ENCODE measurements around the gene PDE8B.

The PDE8B gene

DNA sequence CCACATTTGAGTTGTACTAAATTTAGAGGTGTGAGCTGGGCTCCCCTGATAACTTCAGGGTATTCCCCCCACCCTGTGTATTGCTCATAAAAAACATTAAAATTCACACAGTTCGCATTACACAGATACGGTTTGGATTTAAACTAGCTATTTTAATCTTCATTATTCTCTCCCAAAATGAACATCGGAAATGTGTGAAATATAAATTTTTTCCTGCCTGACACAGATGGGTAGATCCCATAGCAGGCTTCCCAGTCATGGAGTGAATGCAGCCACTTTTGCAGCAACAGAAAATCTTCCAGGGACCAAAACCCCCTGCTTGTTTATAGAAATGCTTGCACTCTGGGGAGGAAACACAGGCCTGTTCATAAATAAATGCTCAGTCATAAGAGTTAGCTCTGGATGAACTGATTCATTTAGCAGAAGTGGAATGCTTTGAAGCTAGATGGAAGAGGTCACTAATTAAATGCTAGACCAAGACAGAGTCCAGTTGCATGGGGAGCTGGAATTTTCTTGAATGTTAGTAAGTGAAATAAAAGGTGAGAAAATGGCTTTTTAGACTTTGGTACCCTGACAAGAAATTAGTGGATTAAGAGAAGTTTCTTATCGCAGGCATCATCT is 115.6 kb downstream of the PDE8B start:
- DNase-seq (ENCODE audit: low read depth) = no peak

DNA sequence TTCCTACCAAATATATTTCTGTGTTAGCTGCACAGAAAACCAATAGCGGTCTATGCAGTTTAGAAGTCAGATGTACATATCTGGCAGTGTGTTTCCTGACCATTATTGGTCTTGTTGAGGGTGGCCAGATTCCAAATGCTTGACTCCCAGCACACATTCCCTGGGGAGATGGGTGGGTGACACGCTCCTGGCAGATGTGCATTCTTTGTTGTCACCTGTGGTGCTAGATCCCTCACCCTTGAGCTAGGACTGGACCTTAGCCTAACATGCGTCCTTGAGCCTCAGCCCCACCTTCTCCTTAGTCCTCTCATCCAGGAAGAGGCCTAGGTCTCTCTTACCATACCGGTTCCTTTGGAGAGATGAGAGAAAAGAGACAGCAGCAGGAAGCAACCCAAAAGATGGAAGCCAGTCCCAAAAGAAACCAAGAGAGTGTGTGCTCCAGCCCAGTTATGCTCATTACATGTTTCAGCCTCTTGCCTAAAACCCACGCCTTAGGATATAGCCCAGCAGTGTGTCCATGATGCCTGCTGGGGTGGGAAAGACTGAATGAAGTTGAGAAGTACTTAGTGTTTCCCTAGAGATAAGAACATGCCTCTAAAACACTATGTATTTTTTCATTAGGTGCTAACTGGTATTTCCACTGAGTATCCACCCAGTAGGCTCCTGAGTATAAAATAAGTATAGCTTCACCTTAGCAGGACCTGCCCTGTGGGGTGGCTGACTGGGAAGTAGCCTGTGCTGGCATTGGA is 116.7 kb downstream of the PDE8B start:
- no peak for DNase-seq (ENCODE audit: low read depth)

DNA sequence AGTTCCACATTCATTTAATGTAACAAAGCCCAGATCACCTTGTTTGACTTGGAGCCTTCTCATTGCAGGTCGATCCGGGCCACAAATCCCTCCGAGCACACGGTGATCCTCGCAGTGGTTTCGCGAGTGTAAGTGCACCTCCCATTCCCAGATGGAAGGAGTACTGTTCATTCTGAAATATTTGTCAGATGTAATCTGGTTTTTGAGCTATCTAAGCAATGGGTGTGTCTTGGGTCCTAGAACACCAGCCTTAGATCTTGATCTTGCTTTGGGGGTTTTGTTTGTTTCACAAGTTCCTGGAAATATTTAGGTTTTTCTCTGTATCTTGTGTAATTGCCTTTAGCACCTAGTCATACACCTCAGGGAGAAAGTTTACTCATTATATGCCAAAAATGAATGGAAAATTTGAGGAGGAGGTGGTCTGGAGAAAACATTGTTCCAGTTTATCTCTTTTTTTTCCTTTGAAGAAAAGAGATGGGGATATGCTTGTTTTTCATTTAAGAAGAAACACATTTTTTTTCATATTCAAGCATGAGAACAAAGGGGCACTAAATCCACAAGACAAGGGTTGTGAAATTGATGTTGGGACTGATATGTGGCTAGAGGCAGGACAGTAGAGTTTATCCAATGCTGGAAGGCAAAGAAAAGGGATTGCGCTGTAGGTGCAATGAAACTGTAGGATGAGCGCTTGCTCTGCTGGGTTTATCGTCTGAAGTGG is 118.6 kb downstream of the PDE8B start:
- DNase-seq (ENCODE audit: low read depth) = no peak

DNA sequence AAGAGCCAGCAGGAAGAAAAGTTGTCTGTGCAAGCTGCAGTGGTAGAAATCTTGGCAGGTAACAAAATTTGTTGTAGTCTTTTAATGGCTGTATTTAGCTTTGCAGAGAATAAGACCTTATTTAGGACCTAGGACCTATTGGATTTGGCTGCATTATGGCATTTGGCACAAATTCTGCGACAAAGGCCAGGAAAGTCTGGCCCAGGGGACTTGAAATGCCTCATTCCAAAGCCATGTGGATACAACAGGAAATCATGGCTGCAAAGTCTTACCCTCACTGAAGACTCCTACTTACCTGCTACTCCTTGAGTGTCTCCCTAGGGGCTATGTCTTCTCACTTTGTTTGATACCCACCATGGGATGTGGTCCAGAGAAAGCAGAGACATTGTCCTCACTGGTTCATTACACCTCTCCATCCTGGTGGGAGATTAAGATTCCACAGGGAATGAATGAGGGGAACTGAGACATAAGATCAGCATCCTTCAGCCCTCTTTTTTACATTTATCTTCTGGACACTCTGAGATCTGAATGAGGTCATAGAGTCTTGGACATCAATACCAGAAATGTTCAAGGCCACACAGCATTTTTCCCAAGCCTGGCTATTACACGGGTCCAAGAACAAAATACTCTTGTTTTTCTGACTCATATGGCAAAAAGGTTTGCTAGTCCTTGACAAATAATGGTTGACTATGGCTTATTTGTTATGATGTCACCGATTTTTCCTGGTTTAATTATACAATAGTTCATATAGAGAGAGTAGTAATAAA is 119.4 kb downstream of the PDE8B start:
- DNase-seq (ENCODE audit: low read depth) = peak; percentile 36

DNA sequence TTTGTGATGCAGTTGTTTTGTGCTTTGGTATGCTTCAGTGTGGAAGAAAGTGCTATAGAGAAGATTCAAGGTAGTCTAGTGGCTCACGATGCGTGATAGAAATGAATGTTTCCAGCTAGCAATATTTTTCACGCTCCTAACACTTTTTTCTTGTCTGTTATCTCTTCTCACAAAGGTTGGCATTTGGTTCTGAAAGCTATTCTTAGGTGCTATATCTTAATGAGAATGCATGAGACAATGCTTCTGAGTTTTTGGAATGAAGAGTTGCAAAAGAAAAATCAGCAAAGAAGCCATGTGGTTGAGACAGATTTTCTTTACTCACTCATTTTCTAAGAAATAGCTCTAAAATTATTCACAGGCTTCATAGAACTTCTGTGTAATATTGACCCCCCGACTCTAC is 122.6 kb downstream of the PDE8B start:
- no peak for DNase-seq (ENCODE audit: low read depth)

DNA sequence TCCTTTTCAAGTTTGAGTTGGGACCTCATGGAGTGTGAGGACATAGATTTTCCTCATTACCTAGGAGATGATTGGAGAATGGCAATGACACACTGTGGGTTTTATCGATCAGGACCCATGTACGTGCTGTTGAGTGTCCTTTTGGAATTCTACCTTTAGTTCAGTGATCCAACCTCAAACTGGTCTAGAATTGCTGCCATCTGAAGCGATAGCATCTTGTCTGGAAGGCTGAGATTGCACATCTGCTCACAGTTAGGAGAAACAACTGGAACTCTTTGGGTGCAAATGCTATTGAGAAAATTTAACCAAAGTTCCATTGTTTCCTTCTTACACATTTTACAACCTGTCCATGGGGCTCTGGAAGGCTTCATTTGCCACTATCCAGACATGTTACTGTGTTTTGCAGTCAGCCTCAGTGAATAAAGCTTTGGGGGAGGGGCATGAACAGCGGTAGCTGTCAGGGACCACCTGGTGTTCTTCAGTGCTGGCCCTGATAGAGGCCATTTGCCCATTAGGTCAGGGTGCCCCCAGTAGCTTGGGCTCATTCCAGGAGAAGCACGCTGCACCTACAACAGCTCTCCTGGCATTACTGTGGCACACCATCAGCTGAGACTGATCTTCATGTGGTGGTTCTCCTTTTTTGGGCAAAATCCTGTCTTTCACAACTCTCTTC is 123.1 kb downstream of the PDE8B start:
- DNase-seq (ENCODE audit: low read depth) = no peak

DNA sequence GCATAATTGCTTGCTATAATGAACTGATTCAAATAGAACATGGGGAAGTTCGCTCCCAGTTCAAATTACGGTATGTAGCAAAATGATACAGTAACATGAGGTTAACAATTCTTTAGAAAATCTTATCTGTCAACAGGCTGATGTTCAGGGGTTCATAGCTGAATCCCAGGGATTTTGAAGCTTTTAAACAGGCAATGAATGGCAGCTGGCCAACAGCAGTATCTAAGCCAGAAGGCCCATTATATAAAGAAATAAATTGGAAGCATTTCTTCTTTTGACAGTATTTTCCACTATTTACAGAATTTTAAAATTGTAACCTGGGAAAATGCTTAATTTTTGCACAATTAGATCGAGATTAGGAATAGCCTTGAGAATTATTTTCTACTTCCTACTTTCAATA is 126.8 kb downstream of the PDE8B start:
- no peak for DNase-seq (ENCODE audit: low read depth)

DNA sequence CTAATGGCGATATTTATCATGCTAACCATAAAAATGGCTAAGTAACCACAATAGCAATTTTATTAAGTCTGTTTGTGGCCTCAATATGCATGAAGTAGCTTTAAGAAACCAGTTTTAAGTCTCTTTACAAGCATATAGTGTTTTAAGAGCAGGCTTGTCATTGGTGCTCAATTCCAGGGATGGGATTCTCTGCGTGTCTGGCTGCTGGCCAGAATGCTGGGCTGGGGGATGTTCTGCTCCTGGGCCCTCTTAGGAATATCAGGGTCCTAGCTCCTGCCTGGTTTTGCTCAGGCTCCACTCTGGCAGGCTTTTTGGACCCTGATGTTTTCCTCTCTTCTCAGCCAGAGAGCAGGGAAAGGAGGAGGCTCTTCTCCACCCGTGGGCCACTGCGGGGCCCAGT is 127.2 kb downstream of the PDE8B start:
- no peak for DNase-seq (ENCODE audit: low read depth)

DNA sequence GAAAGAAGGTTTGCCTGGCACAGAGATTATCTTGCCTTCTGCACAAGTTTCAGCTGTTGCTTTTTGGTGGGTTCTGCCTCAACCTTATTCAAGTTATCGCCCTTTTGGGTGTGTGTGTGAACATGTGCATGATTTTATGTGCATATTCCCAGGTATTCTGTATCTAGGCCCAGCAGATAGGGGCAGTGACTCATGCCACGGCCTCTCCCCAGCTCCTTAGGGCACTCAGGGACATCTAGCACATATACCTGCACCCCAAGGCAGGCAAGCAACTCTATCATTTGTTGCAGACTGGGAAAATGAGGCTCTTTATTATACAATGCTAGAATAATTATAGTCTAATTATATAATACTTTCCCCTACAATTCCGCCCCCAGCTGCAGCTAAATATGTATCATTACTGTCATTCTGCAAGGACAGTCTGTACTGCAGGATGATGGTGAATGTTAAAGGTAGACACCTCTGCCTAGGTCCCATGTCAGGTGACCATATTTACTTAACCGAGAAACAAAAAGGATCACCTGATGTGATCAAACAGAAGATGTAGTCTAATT is 128.9 kb downstream of the PDE8B start:
- DNase-seq (ENCODE audit: low read depth) = no peak

DNA sequence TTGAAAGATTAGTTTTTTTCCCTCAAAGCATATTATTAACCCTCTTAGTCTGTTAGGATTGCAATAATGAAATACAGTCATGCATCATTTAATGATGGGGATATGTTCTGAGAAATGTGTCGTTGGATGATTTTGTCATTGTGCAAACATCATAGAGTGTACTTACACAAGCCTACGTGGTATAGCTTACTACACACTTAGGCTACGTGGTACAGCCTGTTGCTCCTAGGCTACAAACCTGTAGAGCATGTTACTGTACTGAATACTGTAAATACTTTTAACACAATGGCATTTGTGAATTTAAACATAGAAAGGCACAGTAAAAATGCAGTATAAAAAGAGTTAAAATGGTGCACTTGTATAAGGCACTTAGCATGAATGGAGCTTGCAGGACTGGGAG is 132.7 kb downstream of the PDE8B start:
- no peak for DNase-seq (ENCODE audit: low read depth)

DNA sequence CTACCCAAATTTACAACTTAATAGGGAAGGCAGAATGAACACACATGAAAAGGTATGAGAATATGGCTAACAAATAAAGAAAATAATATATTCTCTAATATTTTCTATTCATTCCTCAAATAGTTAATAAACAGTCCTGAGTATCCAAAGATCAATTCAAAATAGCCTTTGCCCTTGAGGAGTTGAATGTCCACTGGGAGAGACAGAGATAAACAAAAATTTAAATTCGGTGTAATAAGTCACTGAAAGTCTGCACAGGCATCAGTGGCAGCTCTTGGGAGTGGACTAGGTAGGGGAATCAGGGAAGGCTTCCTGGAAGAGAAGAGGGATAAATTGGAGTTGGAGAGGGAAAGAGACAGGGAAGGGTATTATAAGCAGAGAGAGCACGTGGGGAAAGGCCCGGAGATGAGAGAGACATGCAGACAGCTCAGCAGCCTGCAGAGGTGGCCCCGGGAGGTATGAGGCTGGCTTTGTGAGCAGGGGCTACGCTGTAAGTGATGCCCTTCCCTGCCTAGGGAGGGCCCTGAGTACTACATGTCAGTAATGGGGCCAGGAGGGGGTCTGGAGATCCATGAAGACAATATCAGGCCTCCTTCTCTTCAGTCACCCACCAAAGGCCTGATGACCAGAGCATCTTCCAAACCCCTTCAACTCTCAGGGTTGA is 137.1 kb downstream of the PDE8B start:
- DNase-seq (ENCODE audit: low read depth) = no peak

DNA sequence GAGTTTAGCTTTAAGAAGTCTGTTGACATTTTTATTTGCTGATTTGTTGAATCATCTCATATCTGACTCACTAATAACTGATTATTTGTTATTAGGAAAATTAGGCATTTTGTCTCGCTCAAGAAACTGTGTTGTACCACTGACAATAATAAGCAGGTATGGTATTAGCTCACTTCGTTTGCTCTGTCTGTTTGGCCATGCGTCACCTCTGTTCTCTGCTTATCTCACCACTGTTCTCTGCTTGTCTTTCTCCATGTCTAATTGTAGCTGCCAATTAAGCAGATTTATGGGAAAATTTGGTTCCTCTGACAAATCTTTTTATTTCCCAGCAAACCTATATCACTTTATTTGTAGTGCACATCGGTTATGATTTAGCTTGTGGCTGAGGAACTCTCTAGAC is 142.8 kb downstream of the PDE8B start:
- no peak for DNase-seq (ENCODE audit: low read depth)

DNA sequence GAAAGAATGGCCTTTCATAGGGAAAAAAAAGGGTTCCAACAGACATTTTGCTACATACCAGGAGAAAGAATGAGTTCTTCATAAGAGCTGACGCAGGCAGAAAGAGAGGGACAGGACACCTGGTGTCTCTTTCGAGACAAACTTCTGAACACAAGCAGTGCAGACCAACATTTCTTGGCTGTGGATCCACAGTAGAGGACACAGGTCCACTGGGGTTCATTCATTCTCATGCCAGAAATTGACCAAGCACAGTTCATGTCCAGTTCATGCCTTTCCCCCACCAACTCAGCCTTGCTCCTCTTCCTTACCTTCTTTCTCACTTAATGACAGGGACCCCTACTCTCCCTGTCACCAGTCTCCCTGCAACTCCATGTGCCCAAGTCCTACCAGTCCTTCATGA is 144.0 kb downstream of the PDE8B start:
- DNase-seq (ENCODE audit: low read depth) = no peak

DNA sequence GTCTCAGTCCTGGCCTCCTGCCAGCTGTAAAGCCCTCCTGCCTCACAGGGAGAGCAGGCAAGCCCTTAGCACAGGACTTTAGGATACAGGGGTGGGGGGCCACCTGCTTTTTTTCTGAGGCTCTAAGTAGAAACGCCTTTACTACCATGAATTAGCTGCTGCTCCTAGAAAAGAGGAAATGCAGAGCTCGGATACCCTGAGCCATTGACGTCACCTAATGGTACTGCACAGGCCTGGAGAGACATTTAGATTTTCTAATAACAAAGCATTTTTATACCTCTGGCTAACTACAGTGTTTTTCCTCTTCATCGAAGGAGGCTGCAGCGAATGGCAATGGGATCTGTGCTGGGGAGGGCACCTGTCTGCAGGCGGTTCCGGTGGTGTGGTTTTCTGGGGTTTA is 144.6 kb downstream of the PDE8B start:
- DNase-seq (ENCODE audit: low read depth) = no peak

DNA sequence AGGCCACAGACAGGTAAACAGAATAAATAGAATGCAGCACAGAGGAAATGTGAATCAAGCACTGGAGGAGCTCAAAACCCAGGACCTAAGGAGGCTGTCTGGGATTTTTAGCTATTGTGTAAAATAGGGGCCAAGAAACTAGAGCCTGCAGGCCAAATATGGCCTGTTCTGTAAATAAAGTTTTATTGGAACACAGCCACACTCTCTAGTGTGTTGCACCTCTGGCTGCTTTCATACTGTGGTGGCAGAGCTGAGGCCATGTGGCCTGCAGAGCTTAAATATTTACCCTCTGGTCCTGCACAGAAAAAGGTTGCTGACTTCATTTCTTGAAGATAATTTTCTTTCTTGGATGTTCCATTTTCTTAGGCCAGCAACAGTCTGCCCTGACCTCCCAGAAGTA is 145.3 kb downstream of the PDE8B start:
- no peak for DNase-seq (ENCODE audit: low read depth)

DNA sequence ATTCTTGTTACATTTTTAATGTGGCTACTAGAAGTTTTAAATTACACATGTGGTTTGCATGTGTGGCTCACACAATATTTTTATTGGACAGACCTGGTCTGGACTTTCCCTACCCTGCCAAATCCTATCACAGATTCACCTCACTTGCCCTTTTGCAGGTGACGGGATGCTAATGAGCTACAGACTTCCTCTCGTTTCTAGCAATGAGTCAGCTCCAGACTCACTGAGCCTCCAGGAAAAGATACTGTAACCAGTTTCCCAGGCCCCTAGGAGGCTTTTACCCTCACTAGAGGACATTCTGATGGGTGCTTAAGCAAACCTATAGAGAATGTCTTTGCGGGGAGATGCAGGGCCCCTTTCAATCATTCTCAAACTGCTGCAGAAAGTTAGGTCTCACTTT is 146.3 kb downstream of the PDE8B start:
- peak; percentile 66 for DNase-seq (ENCODE audit: low read depth)

DNA sequence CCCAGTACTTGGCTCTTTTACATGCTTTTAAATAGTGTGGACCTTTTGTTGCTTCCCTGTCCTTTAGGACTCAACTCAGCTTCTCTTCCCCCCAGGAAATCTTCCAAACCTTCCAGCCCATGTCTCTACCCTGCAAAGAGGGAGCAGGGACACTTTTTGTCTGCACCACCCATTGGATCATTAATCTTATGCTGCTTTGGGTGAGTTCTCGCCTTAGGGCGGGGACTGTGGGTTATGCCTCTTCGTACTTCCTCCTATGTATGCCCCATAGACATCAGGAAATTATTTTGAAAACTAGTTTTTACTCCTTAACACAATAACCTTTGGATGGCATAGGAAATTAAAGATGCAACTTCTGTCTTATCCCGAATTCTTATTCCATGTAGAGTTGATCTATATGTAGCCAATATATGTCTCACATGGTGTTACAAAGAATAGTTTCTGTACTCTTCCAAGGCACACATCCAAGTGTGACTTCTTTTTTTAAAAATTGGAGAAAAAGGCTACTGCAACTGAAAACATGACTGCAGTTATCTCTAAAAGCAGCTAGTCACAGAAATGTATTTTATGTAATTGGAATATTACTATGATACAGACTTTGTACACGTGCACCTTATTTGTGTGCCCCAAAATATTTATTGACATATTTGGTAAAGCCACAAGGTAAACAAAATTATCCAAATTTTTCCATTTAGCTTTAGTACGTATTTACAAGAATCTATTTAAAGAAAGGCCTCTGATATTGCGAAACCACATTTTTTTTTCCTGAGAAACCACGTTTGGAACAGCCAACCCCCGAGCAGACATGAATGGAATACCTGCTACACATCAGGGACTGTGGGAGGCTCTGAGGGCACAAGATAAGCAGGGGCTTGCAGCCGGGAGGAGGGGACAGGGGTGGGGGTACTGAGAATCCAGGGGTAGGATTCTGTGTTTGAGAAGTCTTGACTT is 148.1 kb downstream of the PDE8B start:
- DNase-seq (ENCODE audit: low read depth) = peak; percentile 67

DNA sequence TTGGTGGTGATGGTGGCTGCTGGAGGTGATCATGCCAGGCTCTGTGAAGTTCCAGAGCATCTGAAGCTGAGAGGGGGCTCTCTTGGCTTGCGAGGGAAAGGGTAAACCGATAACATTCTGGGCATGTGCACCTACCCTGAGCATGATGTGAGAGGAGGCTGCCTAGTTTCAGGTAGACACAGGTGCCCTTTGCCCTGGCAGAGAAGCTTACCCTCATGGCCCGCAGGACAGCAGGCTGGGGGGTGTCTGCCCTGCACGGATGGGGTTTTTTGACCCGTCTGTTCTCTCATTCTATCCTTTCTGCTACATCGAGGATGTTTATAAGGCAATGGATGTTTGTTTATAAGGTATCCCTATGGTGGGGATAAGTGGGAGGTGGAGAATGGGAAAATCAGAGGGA is 148.8 kb downstream of the PDE8B start:
- no peak for DNase-seq (ENCODE audit: low read depth)

DNA sequence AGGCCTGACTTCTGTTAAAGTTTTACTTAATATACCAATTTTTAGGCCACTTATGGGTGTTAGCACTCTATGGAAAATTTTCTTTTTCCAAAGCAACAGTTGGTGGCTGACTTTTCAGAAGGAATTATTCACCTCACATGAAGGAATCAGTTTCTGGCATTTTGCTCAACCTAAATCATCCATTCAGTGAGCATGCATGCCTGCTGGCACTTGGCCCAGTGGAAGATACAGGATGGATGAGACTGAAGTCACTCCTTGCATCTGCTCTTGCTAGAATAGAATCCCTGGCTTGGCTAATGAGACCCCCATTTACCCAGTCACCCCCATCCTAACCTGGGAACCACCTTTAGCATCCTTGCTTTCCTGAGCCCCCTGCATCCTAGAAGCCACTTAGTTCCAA is 149.9 kb downstream of the PDE8B start:
- DNase-seq (ENCODE audit: low read depth) = no peak

DNA sequence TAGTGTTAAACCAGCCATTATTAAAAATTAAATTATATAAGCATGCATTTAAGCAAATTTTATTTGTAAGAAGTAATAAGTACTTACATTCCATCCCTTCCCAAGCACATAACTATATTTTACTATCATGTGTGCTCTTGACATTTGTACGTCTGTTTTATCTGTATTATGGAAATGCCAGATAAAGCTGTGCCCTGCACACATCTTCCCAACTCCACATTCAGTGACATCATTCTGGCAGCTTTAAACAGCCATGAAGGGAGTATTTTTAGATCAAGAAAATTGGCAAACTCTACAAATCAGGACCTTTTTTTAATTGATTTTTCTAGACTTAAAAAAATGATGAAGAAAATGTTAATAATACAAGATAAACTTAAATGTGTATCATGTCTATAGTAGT is 150.5 kb downstream of the PDE8B start:
- no peak for DNase-seq (ENCODE audit: low read depth)
